Osteocyte (in vitro differentiated cells): ENCODE measurements around the gene DEPDC4. TPM values are rescaled to one million over a fixed set of nuclear protein-coding genes. Genes with fewer than 3 reads are reported as not detected.

Source experiments
- DNase-seq: peaks from one replicate; pipeline ENCODE4 v3.0.0; 2021; ENCODE audit warnings: mixed read lengths; ENCODE audit not compliant: unreplicated experiment; ENCODE audit errors: extremely low spot score
- H3K27ac Mint-ChIP-seq: one replicate; pipeline ENCODE4 v1.8.0; 2021; ENCODE audit warnings: mild to moderate bottlenecking, mixed read lengths; ENCODE audit not compliant: unreplicated experiment
- H3K27me3 Mint-ChIP-seq: one replicate; pipeline ENCODE4 v1.8.0; 2021; ENCODE audit warnings: mixed read lengths; ENCODE audit not compliant: unreplicated experiment
- H3K36me3 Mint-ChIP-seq: one replicate; pipeline ENCODE4 v1.8.0; 2021; ENCODE audit warnings: mixed read lengths; ENCODE audit not compliant: unreplicated experiment
- H3K4me1 Mint-ChIP-seq: one replicate; pipeline ENCODE4 v1.8.0; 2021; ENCODE audit warnings: mixed read lengths; ENCODE audit not compliant: unreplicated experiment
- H3K4me3 Mint-ChIP-seq: one replicate; pipeline ENCODE4 v1.8.0; 2021; ENCODE audit warnings: mild to moderate bottlenecking, moderate library complexity, mixed read lengths; ENCODE audit not compliant: unreplicated experiment
- H3K9me3 Mint-ChIP-seq: one replicate; pipeline ENCODE4 v1.8.0; 2021; ENCODE audit warnings: mixed read lengths; ENCODE audit not compliant: unreplicated experiment
- total RNA-seq: library from RNA; stranded (reverse); gene quantifications from 2 replicates; pipeline ENCODE4 v1.2.1, GENCODE V29; 2021
- TF ChIP-seq, protein P1 (sequence below): fragments of 200-600 bp; sonication (generic); IDR thresholded peaks from 2 replicates; pipeline ENCODE4 v1.5.0; 2021; ENCODE audit warnings: antibody characterized with exemption, mild to moderate bottlenecking, moderate library complexity

The DEPDC4 gene
- total RNA-seq, 1 donor from 2014 or later = 1.4 TPM

DNA sequence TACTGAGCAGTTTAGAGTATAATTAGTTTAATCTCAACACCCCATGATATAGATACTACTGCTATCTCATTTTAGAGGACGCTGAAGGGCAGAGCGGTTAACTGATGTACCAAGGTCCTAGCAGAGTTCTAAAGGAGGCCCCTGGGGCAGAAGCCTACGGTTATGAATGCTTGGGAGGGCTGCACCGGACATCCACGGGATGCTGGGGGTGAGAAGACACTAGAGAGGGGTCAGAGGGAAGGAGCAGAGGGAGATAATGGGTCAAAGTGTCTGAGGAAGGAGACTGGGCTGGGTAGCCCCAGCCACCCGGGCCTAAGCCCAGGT lies 67.9 kb downstream of the DEPDC4 start:
- TF ChIP-seq, protein P1, sequence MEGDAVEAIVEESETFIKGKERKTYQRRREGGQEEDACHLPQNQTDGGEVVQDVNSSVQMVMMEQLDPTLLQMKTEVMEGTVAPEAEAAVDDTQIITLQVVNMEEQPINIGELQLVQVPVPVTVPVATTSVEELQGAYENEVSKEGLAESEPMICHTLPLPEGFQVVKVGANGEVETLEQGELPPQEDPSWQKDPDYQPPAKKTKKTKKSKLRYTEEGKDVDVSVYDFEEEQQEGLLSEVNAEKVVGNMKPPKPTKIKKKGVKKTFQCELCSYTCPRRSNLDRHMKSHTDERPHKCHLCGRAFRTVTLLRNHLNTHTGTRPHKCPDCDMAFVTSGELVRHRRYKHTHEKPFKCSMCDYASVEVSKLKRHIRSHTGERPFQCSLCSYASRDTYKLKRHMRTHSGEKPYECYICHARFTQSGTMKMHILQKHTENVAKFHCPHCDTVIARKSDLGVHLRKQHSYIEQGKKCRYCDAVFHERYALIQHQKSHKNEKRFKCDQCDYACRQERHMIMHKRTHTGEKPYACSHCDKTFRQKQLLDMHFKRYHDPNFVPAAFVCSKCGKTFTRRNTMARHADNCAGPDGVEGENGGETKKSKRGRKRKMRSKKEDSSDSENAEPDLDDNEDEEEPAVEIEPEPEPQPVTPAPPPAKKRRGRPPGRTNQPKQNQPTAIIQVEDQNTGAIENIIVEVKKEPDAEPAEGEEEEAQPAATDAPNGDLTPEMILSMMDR = no peak
- no peak overlapping the region for H3K27ac Mint-ChIP-seq
- peak overlapping the region; percentile 92 for H3K4me3 Mint-ChIP-seq
- no peaks in the 10 kb centered on the region for H3K36me3 Mint-ChIP-seq
- no peaks in the 10 kb centered on the region for H3K27me3 Mint-ChIP-seq
- H3K4me1 Mint-ChIP-seq = peaks cover 15% of the 10 kb centered on the region
- DNase-seq = no peak
- no peaks in the 10 kb centered on the region for H3K9me3 Mint-ChIP-seq

GRCh38 chr12:100197486-100197885 lies 69.4 kb downstream of the DEPDC4 start:
- H3K27ac Mint-ChIP-seq = no peak overlapping the region
- TF ChIP-seq, protein P1 = no peak
- H3K4me1 Mint-ChIP-seq = peaks cover 15% of the 10 kb centered on the region
- no peak for DNase-seq
- H3K4me3 Mint-ChIP-seq = no peak overlapping the region
- H3K27me3 Mint-ChIP-seq = no peaks in the 10 kb centered on the region
- H3K36me3 Mint-ChIP-seq = no peaks in the 10 kb centered on the region
- H3K9me3 Mint-ChIP-seq = no peaks in the 10 kb centered on the region

- Mint-ChIP-seq H3K9me3 (no peaks in the 10 kb centered on the region), H3K4me1 (no peaks in the 10 kb centered on the region), H3K27me3 (no peaks in the 10 kb centered on the region), H3K36me3 (no peaks in the 10 kb centered on the region), H3K4me3 (no peak overlapping the region), H3K27ac (no peak overlapping the region)
- DNase-seq = peak; percentile 25
- TF ChIP-seq, protein P1 = no peak
These were observed 73.8 kb downstream of the DEPDC4 start for GRCh38 chr12:100193085-100193484.

Other genes starting within 250 kb of the DEPDC4 start
- 13.1 and 16.2 TPM in 2 replicates for gene BLTP3B, start 124.2 kb downstream of the DEPDC4 start, total RNA-seq
- 20.2 and 26.1 TPM in 2 replicates for gene ACTR6, start 66.3 kb downstream of the DEPDC4 start, total RNA-seq
- 47.3 and 48.4 TPM in 2 replicates for gene SCYL2, start 98 bp upstream of the DEPDC4 start, total RNA-seq
- gene SLC17A8, start 90.0 kb upstream of the DEPDC4 start, total RNA-seq = not detected in 2 replicates
- gene NR1H4, start 206.8 kb upstream of the DEPDC4 start, total RNA-seq = not detected in 2 replicates